Activated CD4-positive, alpha-beta memory T cell treated with anti-CD3 and anti-CD28 coated beads for 36 hours (primary cell): ENCODE results near the gene VPS16. TPM values are rescaled to one million over a fixed set of nuclear protein-coding genes. Genes with fewer than 3 reads are reported as not detected.

Experiments
- CTCF ChIA-PET: fragments of 350-600 bp; sonication (Branson Sonifier 250); formaldehyde crosslinking; loops from one replicate; lab custom pipeline; 2021; ENCODE audit warnings: antibody characterized with exemption, inconsistent platforms; lab: Charles Lee
- POLR2A ChIA-PET: fragments of 350-600 bp; sonication (Branson Sonifier 250); formaldehyde crosslinking; loops from one replicate; lab custom pipeline; 2021; ENCODE audit warnings: antibody characterized with exemption; lab: Charles Lee
- DNase-seq: peaks from one replicate; pipeline ENCODE4 v3.0.0-alpha.2; 2020
- H3K27ac Mint-ChIP-seq: one replicate; pipeline ENCODE4 v1.8.0; 2021; ENCODE audit warnings: mixed read lengths
- H3K27me3 Mint-ChIP-seq: one replicate; pipeline ENCODE4 v1.8.0; 2021; ENCODE audit warnings: mixed read lengths
- H3K36me3 Mint-ChIP-seq: one replicate; pipeline ENCODE4 v1.8.0; 2021; ENCODE audit warnings: mixed read lengths
- H3K4me1 Mint-ChIP-seq: one replicate; pipeline ENCODE4 v1.8.0; 2021; ENCODE audit warnings: low read depth, mixed read lengths
- H3K4me3 Mint-ChIP-seq: one replicate; pipeline ENCODE4 v1.8.0; 2021; ENCODE audit warnings: mild to moderate bottlenecking, mixed read lengths
- H3K9me3 Mint-ChIP-seq: one replicate; pipeline ENCODE4 v1.8.0; 2021; ENCODE audit warnings: mixed read lengths
- intact Hi-C: fragments of 100-400 bp; cut with micrococcal nuclease; formaldehyde crosslinking; loops from one replicate; pipeline ENCODE4 v1.15.1; 2023
- total RNA-seq, 2 experiments: library from RNA; stranded (reverse); gene quantifications; one replicate each; pipeline ENCODE4 v1.2.3, GENCODE V29; 2021

The VPS16 gene
- total RNA-seq, 2 experiments from 2014 or later = 51.2 to 53.0 TPM

DNA sequence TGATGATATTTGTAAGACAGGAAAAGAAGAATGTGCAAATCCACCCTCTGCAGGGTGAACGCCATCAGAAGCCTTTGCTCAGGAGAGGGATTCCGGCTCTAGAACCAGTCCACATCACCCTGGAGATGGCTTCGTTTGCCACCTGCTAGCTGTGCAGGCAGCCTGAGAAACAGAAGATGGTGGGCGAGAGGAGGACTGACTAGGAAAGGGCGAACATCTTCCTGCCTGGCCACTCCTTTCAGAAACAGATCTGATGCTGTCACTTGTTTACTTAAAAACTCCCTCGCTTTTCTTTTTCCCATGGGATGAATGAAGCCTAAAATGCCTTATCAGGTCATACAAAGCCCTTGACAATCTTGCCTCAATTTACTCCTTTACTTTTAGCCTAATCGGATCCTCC lies 33.9 kb downstream of the VPS16 start:
- Mint-ChIP-seq H3K4me3 (peak overlapping the region; percentile 90), H3K36me3 (peaks cover 22% of the 10 kb centered on the region), H3K27me3 (no peaks in the 10 kb centered on the region), H3K4me1 (peaks cover 53% of the 10 kb centered on the region), H3K9me3 (no peaks in the 10 kb centered on the region), H3K27ac (peak overlapping the region; percentile 45)
- ChIA-PET CTCF (interaction anchor here (1.5 kb wide), 1 partner anchor 27 kb away, joined by 4 read pairs; no protein-coding TSS in a partner anchor), POLR2A (interaction anchor here (1.0 kb wide), 1 partner anchor 157 kb away, joined by 3 read pairs; no protein-coding TSS in a partner anchor)
- peak; percentile 48 for DNase-seq
- intact Hi-C loops = loop anchor here (5.0 kb wide), 1 partner anchor 38 kb away; no protein-coding TSS in a partner anchor

GRCh38 chr20:2875690-2876203 lies 35.2 kb downstream of the VPS16 start:
- peak overlapping the region; percentile 33 for H3K4me3 Mint-ChIP-seq
- no peaks in the 10 kb centered on the region for H3K27me3 Mint-ChIP-seq
- H3K9me3 Mint-ChIP-seq = no peaks in the 10 kb centered on the region
- intact Hi-C loops = no loop called here
- H3K36me3 Mint-ChIP-seq = peaks cover 24% of the 10 kb centered on the region
- peaks cover 54% of the 10 kb centered on the region for H3K4me1 Mint-ChIP-seq
- DNase-seq = no peak
- CTCF ChIA-PET = interaction anchor here (1.5 kb wide), 1 partner anchor 25 kb away, joined by 4 read pairs; no protein-coding TSS in a partner anchor
- POLR2A ChIA-PET = no interaction called here
- no peak overlapping the region for H3K27ac Mint-ChIP-seq

DNA sequence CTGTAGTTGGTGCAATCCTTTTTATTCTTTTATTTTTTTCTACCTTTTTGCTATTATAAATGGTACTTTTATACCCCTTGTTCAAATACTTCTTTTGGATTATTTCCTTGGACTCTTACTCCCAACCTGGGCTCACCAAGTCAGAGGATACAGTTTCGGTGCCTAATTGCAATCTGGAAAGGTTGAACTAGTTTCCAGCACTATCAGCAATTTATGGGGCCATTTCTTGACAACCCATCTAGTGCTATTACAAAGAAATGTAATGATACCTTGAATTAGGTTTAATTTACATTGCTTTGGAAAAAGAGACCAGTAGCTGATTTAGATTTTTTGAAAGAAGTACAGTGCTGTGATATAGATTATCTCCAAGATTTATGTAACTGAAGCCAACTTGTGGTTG lies 38.0 kb downstream of the VPS16 start:
- Mint-ChIP-seq H3K27me3 (no peaks in the 10 kb centered on the region), H3K36me3 (peaks cover 25% of the 10 kb centered on the region), H3K4me3 (no peak overlapping the region), H3K27ac (no peak overlapping the region), H3K4me1 (peaks cover 47% of the 10 kb centered on the region), H3K9me3 (no peaks in the 10 kb centered on the region)
- ChIA-PET CTCF (no interaction called here), POLR2A (no interaction called here)
- intact Hi-C loops = no loop called here
- no peak for DNase-seq

DNA sequence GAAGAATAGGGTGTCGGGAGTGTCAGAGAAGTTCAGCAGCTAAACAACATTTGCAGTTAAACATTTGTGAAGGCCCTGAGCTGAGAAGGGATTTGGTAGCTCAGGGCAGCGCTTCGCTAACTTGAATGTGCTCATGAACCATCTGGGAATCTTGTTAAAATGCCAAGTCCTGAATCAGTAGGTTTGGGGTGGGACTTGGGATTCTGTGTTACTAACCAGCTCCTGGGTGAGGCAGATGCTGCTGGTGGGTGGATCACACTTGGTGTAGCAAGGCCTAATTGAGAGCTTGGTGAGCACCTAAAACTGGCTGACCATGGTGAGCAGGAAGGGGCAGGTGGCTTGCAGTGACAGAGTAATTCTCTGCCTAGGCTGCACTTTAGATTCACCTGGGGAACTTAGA lies 38.6 kb downstream of the VPS16 start:
- POLR2A ChIA-PET = no interaction called here
- H3K9me3 Mint-ChIP-seq = no peaks in the 10 kb centered on the region
- CTCF ChIA-PET = no interaction called here

DNA sequence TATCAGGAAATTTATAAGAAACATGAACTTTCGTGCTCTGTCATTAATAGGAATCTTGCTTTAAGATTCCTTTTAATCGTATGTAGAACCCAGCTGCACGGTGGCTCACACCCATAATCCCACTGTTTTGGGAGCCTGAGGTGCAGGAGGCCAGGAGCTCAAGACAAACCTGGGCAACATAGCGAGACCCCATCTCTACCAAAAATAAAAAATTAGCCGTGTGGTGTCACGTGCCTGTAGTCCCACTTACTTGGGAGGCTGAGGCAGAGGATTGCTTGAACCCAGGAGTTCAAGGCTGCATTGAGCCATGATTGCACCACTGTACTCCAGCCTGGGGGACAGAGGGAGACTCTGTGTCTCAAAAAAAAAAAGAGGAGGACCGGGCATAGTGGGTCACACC lies 40.1 kb downstream of the VPS16 start:
- POLR2A ChIA-PET = interaction anchor here (0.6 kb wide), 1 partner anchor 25 kb away, joined by 3 read pairs; no protein-coding TSS in a partner anchor
- H3K27me3 Mint-ChIP-seq = no peaks in the 10 kb centered on the region
- H3K4me1 Mint-ChIP-seq = peaks cover 55% of the 10 kb centered on the region
- H3K9me3 Mint-ChIP-seq = no peaks in the 10 kb centered on the region
- no peak overlapping the region for H3K4me3 Mint-ChIP-seq
- CTCF ChIA-PET = interaction anchor here (1.2 kb wide), 1 partner anchor 120 kb away, joined by 4 read pairs; no protein-coding TSS in a partner anchor
- H3K27ac Mint-ChIP-seq = no peak overlapping the region
- H3K36me3 Mint-ChIP-seq = peaks cover 17% of the 10 kb centered on the region
- intact Hi-C loops = no loop called here
- DNase-seq = no peak

More for the DNA sequence above, 38.6 kb downstream of the VPS16 start:
- intact Hi-C loops = no loop called here
- Mint-ChIP-seq H3K4me3 (no peak overlapping the region), H3K27me3 (no peaks in the 10 kb centered on the region), H3K4me1 (peaks cover 52% of the 10 kb centered on the region), H3K27ac (no peak overlapping the region), H3K36me3 (peaks cover 23% of the 10 kb centered on the region)
- no peak for DNase-seq

DNA sequence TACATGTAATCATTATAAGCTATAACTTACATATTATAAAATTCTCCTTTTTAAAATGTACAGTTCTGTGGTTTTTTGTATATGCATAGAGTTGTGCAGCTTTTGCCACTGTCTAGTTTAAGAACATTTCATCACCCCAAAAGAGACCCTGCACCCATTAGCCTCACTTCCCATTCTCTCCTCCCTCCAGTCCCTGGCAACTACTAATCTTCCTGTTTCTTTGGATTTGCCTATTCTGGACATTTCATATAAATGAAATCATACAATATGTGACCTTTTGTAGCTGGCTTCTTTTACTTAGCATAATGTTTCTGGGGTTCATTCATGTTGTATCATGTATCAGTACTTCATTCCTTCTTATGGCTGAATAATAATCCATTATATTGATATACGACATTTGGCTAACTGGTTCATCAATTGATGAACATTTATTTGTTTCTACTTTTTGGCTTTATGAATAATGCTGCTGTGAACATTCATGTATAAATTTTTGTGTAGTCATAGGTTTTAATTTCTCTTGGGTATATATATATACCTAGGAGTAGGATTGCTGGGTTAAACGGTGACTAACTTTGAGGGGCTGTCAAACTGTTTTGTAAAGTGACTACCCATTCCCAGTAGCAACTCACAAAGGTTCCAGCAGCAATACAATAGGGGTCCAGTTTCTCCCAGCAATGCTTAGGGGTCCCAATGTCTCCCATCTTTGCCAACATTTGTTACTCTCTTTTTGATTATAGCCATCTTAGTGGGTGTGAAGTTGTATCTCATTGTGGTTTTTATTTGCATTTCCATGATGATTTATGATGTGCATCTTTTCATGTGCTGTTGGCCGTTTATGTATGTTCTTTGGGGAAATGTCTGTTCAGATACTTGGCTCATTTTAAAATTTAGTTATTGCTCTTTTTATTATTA lies 43.4 kb downstream of the VPS16 start:
- POLR2A ChIA-PET = no interaction called here
- CTCF ChIA-PET = no interaction called here
- H3K4me1 Mint-ChIP-seq = peaks cover 54% of the 10 kb centered on the region

GRCh38 chr20:2887715-2888114 lies 47.2 kb downstream of the VPS16 start:
- ChIA-PET POLR2A (no interaction called here), CTCF (interaction anchor here (1.1 to 1.6 kb wide), 2 partner anchors 15 to 113 kb away, joined by 3 to 6 read pairs; no protein-coding TSS in a partner anchor)
- H3K36me3 Mint-ChIP-seq = peaks cover 11% of the 10 kb centered on the region
- intact Hi-C loops = no loop called here
- no peaks in the 10 kb centered on the region for H3K9me3 Mint-ChIP-seq
- peaks cover 66% of the 10 kb centered on the region for H3K4me1 Mint-ChIP-seq
- no peaks in the 10 kb centered on the region for H3K27me3 Mint-ChIP-seq
- no peak overlapping the region for H3K27ac Mint-ChIP-seq
- H3K4me3 Mint-ChIP-seq = no peak overlapping the region
- no peak for DNase-seq

More for the DNA sequence above, 43.4 kb downstream of the VPS16 start:
- intact Hi-C loops = loop anchor here (1.0 kb wide), 1 partner anchor 27 kb away; no protein-coding TSS in a partner anchor
- peaks cover 8% of the 10 kb centered on the region for H3K36me3 Mint-ChIP-seq
- no peak for DNase-seq
- no peak overlapping the region for H3K4me3 Mint-ChIP-seq
- H3K9me3 Mint-ChIP-seq = no peaks in the 10 kb centered on the region
- H3K27ac Mint-ChIP-seq = no peak overlapping the region
- H3K27me3 Mint-ChIP-seq = no peaks in the 10 kb centered on the region

- DNase-seq = no peak
- POLR2A ChIA-PET = interaction anchor here (0.6 kb wide), 1 partner anchor 30 kb away, joined by 4 read pairs; no protein-coding TSS in a partner anchor
- Mint-ChIP-seq H3K4me1 (peaks cover 66% of the 10 kb centered on the region), H3K4me3 (no peak overlapping the region), H3K27ac (no peak overlapping the region), H3K36me3 (peaks cover 11% of the 10 kb centered on the region), H3K27me3 (no peaks in the 10 kb centered on the region), H3K9me3 (no peaks in the 10 kb centered on the region)
- intact Hi-C loops = no loop called here
- CTCF ChIA-PET = interaction anchor here (1.1 to 1.6 kb wide), 2 partner anchors 16 to 113 kb away, joined by 3 to 6 read pairs; no protein-coding TSS in a partner anchor
Observed at GRCh38 chr20:2888224-2888955, 47.8 kb downstream of the VPS16 start.

- DNase-seq = no peak
- Mint-ChIP-seq H3K4me1 (peaks cover 59% of the 10 kb centered on the region), H3K9me3 (no peaks in the 10 kb centered on the region), H3K4me3 (no peak overlapping the region), H3K36me3 (peaks cover 12% of the 10 kb centered on the region), H3K27ac (no peak overlapping the region), H3K27me3 (no peaks in the 10 kb centered on the region)
- CTCF ChIA-PET = no interaction called here
- intact Hi-C loops = no loop called here
- POLR2A ChIA-PET = no interaction called here
Observed at GRCh38 chr20:2889209-2889608, 48.7 kb downstream of the VPS16 start.

DNA sequence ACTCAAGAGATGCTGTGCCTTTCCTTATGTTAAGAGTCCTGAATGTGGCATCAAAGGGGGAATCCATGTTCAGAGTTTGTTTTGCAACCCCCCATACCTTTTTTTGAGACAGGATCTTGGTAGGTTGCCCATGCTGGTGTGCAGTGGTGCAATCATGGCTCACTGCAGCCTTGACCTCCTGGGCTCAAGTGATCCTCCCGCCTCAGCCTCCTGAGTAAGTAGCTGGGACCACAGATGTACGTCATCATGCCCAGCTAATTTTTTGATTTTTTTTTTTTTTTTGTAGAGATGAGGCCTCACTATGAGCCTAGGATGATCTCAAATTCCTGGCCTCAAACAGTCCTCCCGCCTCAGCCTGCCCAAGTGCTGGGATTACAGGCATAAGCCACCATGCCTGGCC lies 49.3 kb downstream of the VPS16 start:
- H3K36me3 Mint-ChIP-seq = peaks cover 15% of the 10 kb centered on the region
- H3K4me3 Mint-ChIP-seq = no peak overlapping the region
- H3K4me1 Mint-ChIP-seq = peaks cover 53% of the 10 kb centered on the region
- no peak for DNase-seq
- CTCF ChIA-PET = no interaction called here
- H3K9me3 Mint-ChIP-seq = no peaks in the 10 kb centered on the region
- POLR2A ChIA-PET = no interaction called here
- intact Hi-C loops = no loop called here
- H3K27me3 Mint-ChIP-seq = no peaks in the 10 kb centered on the region
- H3K27ac Mint-ChIP-seq = no peak overlapping the region

DNA sequence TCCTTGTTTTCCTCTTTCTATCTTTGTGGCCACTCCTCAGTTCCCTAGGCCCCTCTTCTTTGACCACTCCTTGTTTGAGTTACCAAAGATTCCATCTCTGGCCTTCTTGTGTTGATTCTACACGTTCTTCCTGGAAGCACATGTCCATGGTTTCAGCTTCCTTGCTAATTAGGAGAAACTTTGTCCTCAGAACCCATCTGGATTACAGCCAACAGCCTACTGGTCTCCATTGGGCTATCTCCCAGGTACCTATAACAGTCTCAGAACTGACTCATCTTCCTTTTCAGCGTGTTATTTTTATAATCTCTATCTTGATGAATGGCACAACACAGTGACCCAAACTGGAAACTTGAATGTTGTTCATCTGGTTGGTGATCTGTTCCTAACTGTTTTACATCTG lies 50.2 kb downstream of the VPS16 start:
- H3K27me3 Mint-ChIP-seq = no peaks in the 10 kb centered on the region
- intact Hi-C loops = no loop called here
- no peak for DNase-seq
- H3K4me3 Mint-ChIP-seq = no peak overlapping the region
- H3K36me3 Mint-ChIP-seq = peaks cover 12% of the 10 kb centered on the region
- ChIA-PET CTCF (interaction anchor here (0.6 kb wide), 1 partner anchor 13 kb away, joined by 3 read pairs; no protein-coding TSS in a partner anchor), POLR2A (no interaction called here)
- peaks cover 2% of the 10 kb centered on the region for H3K9me3 Mint-ChIP-seq
- peaks cover 44% of the 10 kb centered on the region for H3K4me1 Mint-ChIP-seq
- H3K27ac Mint-ChIP-seq = no peak overlapping the region
